Endothelial cell of umbilical vein (primary cell): Measurements from ENCODE around the gene LPP. TPM values are rescaled to one million over a fixed set of nuclear protein-coding genes. Genes with fewer than 3 reads are reported as not detected.

Experiments
- BruUV-seq: library from RNA; stranded (reverse); fragments of 400-500 nt; replicated peaks from 2 replicates; lab custom pipeline; 2021; lab: Mats Ljungman, UMichigan
- CTCF ChIA-PET: fragments of 300-600, 350-600 bp; sonication (Branson Sonifier 250); formaldehyde crosslinking; loops from one replicate; lab custom pipeline; 2021; ENCODE audit warnings: antibody characterized with exemption, inconsistent platforms; lab: Charles Lee
- POLR2A ChIA-PET: fragments of 300-600, 350-600 bp; sonication (Branson Sonifier 250); formaldehyde crosslinking; loops from one replicate; lab custom pipeline; 2021; ENCODE audit warnings: antibody characterized with exemption, inconsistent platforms; lab: Charles Lee
- DNase-seq: peaks from one replicate; pipeline ENCODE4 v3.0.0-alpha.2; 2011; ENCODE audit warnings: low read depth, low spot score
- FAIRE-seq: peaks from 2 replicates; lab custom pipeline; 2011; peaks lifted over from hg19 to GRCh38; lab: Jason Lieb, UNC
- H2AFZ ChIP-seq: 2 replicates; pipeline ENCODE4 v1.6.0; 2012; ENCODE audit warnings: low read depth, low read length, control low read depth, inconsistent platforms
- H3K27ac ChIP-seq: 2 replicates; pipeline ENCODE4 v1.5.1; 2011; ENCODE audit warnings: low read depth, mild to moderate bottlenecking, control low read depth, low read length, moderate library complexity; ENCODE audit not compliant: insufficient read depth
- H3K27me3 ChIP-seq, 2 experiments: 2 replicates each; pipeline versions ENCODE4 v1.6.0 to v1.6.1; 2011; ENCODE audit warnings: low read length in 2 of 2, mixed read lengths in 1 of 2; ENCODE audit not compliant: control insufficient read depth in 2 of 2, insufficient read depth in 2 of 2
- H3K36me3 ChIP-seq, 2 experiments: 2 replicates in 1 of 2; 3 replicates in 1 of 2; pipeline ENCODE4 v1.5.1; 2011; ENCODE audit warnings: low read length in 2 of 2, mild to moderate bottlenecking in 1 of 2, moderate library complexity in 1 of 2; ENCODE audit not compliant: control insufficient read depth in 2 of 2, insufficient read depth in 2 of 2; ENCODE audit errors: extremely low read depth in 1 of 2
- H3K4me1 ChIP-seq: 3 replicates; pipeline ENCODE4 v1.5.1; 2011; ENCODE audit warnings: mild to moderate bottlenecking, low read length; ENCODE audit not compliant: control insufficient read depth, insufficient read depth; ENCODE audit errors: extremely low read depth
- H3K4me2 ChIP-seq: 2 replicates; pipeline ENCODE4 v1.6.1; 2011; ENCODE audit warnings: low read length, control low read depth, mixed read lengths; ENCODE audit not compliant: insufficient read depth
- H3K4me3 ChIP-seq, 3 experiments: fragments of 200-600 bp in 1 of 3; sonication (generic), shearing (Covaris generic) in 1 of 3; replicated peaks in 1 of 3; 2 replicates each; pipeline ENCODE4 v1.5.1; 2011 to 2016; ENCODE audit warnings: control low read depth in 3 of 3, low read length in 3 of 3, mild to moderate bottlenecking in 2 of 3, inconsistent platforms in 1 of 3, low read depth in 1 of 3, moderate library complexity in 1 of 3; ENCODE audit not compliant: insufficient read depth in 1 of 3
- H3K79me2 ChIP-seq: 2 replicates; pipeline ENCODE4 v1.6.0; 2012; ENCODE audit warnings: low read length, inconsistent platforms; ENCODE audit not compliant: control insufficient read depth, insufficient read depth
- H3K9ac ChIP-seq: replicated peaks from 2 replicates; pipeline ENCODE3; 2011; ENCODE audit warnings: low read length, control low read depth; ENCODE audit not compliant: insufficient read depth; ENCODE audit errors: extremely low read depth
- H3K9me1 ChIP-seq: replicated peaks from 3 replicates; pipeline ENCODE4 v1.6.0; 2011; ENCODE audit warnings: mild to moderate bottlenecking, low read length; ENCODE audit not compliant: control insufficient read depth, insufficient read depth; ENCODE audit errors: extremely low read depth
- H3K9me3 ChIP-seq: replicated peaks from 2 replicates; pipeline ENCODE4 v1.5.1; 2012; ENCODE audit warnings: low read length, inconsistent platforms; ENCODE audit not compliant: control insufficient read depth, insufficient read depth
- H4K20me1 ChIP-seq: replicated peaks from 2 replicates; pipeline ENCODE3; 2011; ENCODE audit warnings: mild to moderate bottlenecking, low read length; ENCODE audit not compliant: control insufficient read depth, insufficient read depth; ENCODE audit errors: extremely low read depth
- EZH2 ChIP-seq: IDR thresholded peaks from 2 replicates; pipeline ENCODE4 v1.6.1; 2012; ENCODE audit warnings: borderline replicate concordance, low read depth, mild to moderate bottlenecking, moderate library complexity, low read length, inconsistent platforms; ENCODE audit not compliant: severe bottlenecking
- FOS ChIP-seq: IDR thresholded peaks from 2 replicates; pipeline ENCODE4 v1.6.1; 2011; ENCODE audit warnings: mild to moderate bottlenecking, low read length, moderate library complexity, borderline replicate concordance; ENCODE audit not compliant: insufficient read depth
- GATA2 ChIP-seq: IDR thresholded peaks from 2 replicates; pipeline ENCODE4 v1.7.0; 2011; ENCODE audit warnings: low read depth, mild to moderate bottlenecking, moderate library complexity, mixed read lengths, low read length; ENCODE audit not compliant: insufficient read length, insufficient read depth
- JUN ChIP-seq: IDR thresholded peaks from 2 replicates; pipeline ENCODE4 v1.6.1; 2011; ENCODE audit warnings: borderline replicate concordance, low read depth; ENCODE audit not compliant: insufficient read length, insufficient read depth
- MYC ChIP-seq: IDR thresholded peaks from one replicate; pipeline ENCODE4 v1.6.1; 2011; ENCODE audit warnings: mild to moderate bottlenecking, low read depth, low read length
- POLR2A ChIP-seq: IDR thresholded peaks from 2 replicates; pipeline ENCODE4 v1.6.1; 2012; ENCODE audit warnings: low read depth, mild to moderate bottlenecking, control low read depth, low read length
- POLR2AphosphoS5 ChIP-seq: IDR thresholded peaks from 2 replicates; pipeline ENCODE4 v1.6.1; 2012; ENCODE audit warnings: low read depth, mild to moderate bottlenecking, control low read depth, low read length, moderate library complexity; ENCODE audit not compliant: insufficient read depth
- dilution Hi-C: fragments of 300-500 bp; cut with MboI; formaldehyde crosslinking; loops from one replicate; pipeline ENCODE4 v1.15.0; 2019; ENCODE audit warnings: low sequenced_read_pairs; ENCODE audit not compliant: extremely low pct_ligation_motif_present
- intact Hi-C: fragments of 100-400 bp; cut with micrococcal nuclease; formaldehyde crosslinking; loops from one replicate; pipeline ENCODE4 v1.10.0; 2022
- polyA plus RNA-seq, 4 experiments: library from polyadenylated mRNA; depleted of rRNA in 3 of 4; stranded (reverse) in 3 of 4; unstranded in 1 of 4; fragments of >200 nt; gene quantifications; 2 replicates each; pipeline versions ENCODE4 v1.2.1 to v1.2.3, GENCODE V29; 2011 to 2012; ENCODE audit warnings: missing spikeins in 1 of 4
- total RNA-seq: library from RNA; stranded (reverse); gene quantifications from 2 replicates; pipeline ENCODE4 v1.2.3, GENCODE V29; 2021
- TF ChIP-seq, protein P1 (sequence below): IDR thresholded peaks from 2 replicates; pipeline ENCODE4 v1.6.1; 2011; ENCODE audit not compliant: insufficient read depth, insufficient read length
- TF ChIP-seq, protein P2 (sequence below), 2 donors: IDR thresholded peaks; 1 replicate in 1 of 2; 2 replicates in 1 of 2; pipeline ENCODE4 v1.5.1; 2011; ENCODE audit warnings: low read length in 2 of 2, mild to moderate bottlenecking in 2 of 2, moderate library complexity in 2 of 2, control low read depth in 1 of 2, inconsistent platforms in 1 of 2, low read depth in 1 of 2; ENCODE audit not compliant: insufficient read depth in 1 of 2; ENCODE audit errors: extremely low read depth in 1 of 2

LPP gene
- total and polyA plus RNA-seq, 2 donors (not counting 3 experiments of a cell fraction or from before 2014, with no cell fraction given) = 16.9 to 153 TPM

DNA sequence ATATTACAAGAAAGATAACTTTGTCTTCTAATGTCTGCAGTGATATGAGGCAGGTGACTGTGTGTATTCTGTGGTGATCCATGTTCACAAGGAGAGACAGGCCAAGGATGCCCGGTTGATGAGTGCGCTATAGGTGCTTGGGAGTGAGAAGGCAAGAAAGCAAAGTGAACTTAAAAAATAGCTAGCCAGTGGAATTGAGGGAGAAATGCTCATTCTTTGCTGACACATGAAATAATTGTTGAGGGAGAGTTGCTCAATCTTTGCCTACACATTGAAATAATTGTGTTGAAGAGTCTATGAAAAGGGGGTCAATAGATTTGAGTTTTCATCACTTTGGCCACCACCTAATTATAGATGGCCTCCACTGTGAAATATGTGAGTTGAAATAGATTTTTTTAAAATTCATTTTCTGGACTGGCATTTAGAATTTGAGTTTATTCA lies 156.3 kb downstream of the LPP start:
- POLR2A ChIA-PET = no interaction called here
- peaks cover 2% of the 10 kb centered on the region for H3K79me2 ChIP-seq

More for the DNA sequence above, 156.3 kb downstream of the LPP start:
- Histone ChIP-seq H2AFZ (no peak overlapping the region), H4K20me1 (no peaks in the 10 kb centered on the region), H3K4me3 (no peak overlapping the region), H3K27ac (no peak overlapping the region), H3K27me3 (no peaks in the 10 kb centered on the region), H3K4me2 (no peak overlapping the region), H3K4me1 (no peaks in the 10 kb centered on the region), H3K9ac (no peak overlapping the region), H3K36me3 (no peaks in the 10 kb centered on the region), H3K9me3 (no peaks in the 10 kb centered on the region), H3K9me1 (peaks cover 4% of the 10 kb centered on the region)
- no TSS peak for BruUV-seq
- FAIRE-seq (no peak), DNase-seq (no peak)
- CTCF ChIA-PET = interaction anchor here (1.2 to 1.9 kb wide), 3 partner anchors 9 to 563 kb away, joined by 3 to 7 read pairs (median 3); no protein-coding TSS in a partner anchor
- dilution Hi-C loops (no loop called here), intact Hi-C loops (no loop called here)
- TF ChIP-seq JUN (no peak), FOS (no peak), GATA2 (no peak), MYC (no peak), POLR2A (no peak), POLR2AphosphoS5 (no peak), EZH2 (no peak)
- TF ChIP-seq, protein P1, sequence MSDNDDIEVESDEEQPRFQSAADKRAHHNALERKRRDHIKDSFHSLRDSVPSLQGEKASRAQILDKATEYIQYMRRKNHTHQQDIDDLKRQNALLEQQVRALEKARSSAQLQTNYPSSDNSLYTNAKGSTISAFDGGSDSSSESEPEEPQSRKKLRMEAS = no peak
- TF ChIP-seq, protein P2, sequence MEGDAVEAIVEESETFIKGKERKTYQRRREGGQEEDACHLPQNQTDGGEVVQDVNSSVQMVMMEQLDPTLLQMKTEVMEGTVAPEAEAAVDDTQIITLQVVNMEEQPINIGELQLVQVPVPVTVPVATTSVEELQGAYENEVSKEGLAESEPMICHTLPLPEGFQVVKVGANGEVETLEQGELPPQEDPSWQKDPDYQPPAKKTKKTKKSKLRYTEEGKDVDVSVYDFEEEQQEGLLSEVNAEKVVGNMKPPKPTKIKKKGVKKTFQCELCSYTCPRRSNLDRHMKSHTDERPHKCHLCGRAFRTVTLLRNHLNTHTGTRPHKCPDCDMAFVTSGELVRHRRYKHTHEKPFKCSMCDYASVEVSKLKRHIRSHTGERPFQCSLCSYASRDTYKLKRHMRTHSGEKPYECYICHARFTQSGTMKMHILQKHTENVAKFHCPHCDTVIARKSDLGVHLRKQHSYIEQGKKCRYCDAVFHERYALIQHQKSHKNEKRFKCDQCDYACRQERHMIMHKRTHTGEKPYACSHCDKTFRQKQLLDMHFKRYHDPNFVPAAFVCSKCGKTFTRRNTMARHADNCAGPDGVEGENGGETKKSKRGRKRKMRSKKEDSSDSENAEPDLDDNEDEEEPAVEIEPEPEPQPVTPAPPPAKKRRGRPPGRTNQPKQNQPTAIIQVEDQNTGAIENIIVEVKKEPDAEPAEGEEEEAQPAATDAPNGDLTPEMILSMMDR (IDR thresholded peaks at IDR 0.05; ENCODE audit: extremely low read depth in 1 of 2, insufficient read depth in 1 of 2, low read depth in 1 of 2, low read length in 2 of 2) = no peak
